Activated CD8-positive, alpha-beta memory T cell treated with anti-CD3 and anti-CD28 coated beads for 4 hours (primary cell): ENCODE data around the gene XPNPEP1.

Experiments
- DNase-seq, 2 donors: peaks; one replicate each; pipeline ENCODE4 v3.0.0-alpha.2; 2020; ENCODE audit warnings: low read depth in 2 of 2

XPNPEP1 gene

DNA sequence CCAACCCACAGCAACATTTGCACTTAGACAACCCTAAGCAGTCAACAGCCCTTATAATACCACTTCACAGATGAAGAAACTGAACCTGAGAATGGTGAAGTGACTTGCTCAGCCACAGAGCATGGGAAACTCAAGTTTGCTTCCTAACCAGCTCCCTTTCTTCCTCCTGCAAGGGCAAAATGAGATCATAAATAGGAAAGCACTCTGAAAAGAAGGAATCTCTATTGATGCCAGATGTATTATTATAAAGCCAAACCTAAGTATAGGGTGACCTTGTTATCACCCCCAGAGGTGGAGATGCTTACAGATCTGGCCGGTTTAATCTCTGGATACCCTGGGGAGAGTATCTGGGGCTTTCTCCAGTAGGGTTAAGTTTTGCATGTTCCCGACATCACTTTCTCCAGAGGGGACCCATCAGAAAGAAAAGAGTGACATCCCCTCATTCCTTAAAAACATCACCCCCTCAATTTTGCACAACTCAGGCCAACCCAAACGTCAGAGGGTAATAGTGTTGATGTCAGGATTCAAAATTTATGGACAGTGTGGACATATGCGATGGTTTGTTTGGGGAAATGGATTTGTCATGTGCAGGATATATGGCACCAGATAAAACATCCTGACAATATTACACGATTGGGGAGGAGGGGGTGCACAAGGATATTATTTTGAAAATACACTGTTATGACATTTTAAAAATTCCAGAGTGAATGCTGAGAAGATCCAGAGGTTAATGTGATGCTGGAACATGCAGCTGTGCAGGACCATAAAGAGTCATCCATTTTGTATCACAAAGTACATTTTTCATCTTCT, 24.0 kb upstream of the XPNPEP1 start:
- DNase-seq = no peak

DNA sequence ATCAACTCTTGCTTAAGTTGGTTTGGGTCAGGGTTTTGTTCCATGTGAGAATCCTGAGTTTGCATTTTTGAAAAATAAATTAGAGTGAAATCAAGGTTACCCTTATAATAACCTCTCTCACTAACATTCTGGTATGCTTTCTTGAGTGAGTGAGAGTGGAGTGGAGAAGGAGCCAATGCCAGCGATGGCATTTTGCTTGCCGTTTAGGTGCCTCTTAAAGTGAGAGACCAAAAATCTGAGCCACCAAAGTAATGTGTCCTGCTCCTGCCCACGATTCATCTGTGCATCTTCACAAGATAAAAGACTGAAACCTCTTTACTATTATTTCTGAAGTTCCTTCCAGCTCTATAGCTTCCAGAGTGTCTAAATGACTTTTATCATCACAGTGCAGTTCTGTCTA, 23.4 kb upstream of the XPNPEP1 start:
- DNase-seq = no peak

DNA sequence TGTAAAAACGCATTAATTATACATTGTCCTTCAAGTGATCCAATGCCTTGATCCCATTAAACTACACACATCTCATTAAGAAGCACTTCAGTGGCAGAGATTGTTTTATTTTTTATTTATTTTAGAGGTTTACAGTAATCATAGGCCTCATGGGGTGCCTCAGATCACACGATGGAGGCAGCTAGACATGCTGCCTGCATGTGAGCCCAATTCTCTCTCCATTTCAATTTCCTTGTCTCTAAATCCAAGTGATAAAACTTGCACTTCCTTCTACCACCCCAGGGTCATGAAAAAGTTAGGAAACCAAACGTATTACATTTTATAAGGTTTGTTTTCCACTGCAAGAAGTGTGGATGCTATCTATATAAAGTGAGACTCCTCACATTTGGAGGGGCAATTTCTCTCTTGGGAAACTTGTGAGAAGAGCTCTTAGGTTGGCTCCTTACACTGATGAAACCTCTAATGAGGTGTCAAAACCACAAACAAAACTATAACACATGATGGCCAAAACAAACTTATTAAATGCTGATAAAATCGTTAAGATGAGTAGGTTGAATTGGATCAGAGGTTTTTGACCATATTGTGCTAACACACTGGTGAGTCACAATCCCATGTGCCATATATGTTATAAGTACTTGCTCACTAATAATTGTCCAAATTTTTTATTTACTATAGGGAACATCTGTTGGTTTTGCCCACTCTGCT, 22.3 kb upstream of the XPNPEP1 start:
- DNase-seq = no peak

DNA sequence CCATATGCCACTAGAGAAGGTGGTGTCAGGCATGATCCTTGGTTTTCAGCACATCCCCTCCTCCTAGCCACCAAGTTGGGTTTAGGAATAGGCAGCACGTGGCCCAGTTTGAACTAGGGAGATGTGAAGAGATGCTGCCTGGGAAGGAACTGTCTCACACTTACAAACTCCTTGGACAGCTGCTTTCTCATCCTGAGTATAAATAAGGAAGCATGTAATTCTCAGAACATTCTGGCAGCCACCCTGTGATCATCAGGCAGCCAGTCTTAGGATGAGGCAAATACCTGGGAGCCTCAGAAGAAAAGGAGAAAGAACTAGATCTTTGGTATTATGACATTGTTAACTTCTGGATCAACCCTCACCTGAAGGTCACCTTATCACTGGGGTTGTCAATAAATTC, 21.3 kb upstream of the XPNPEP1 start:
- DNase-seq = no peak

GRCh38 chr10:109941236-109941862, 18.0 kb upstream of the XPNPEP1 start:
- DNase-seq = no peak

- DNase-seq = no peak
Observed at GRCh38 chr10:109940553-109940952, 17.2 kb upstream of the XPNPEP1 start.

- no peak for DNase-seq
Observed at GRCh38 chr10:109940117-109940516, 16.8 kb upstream of the XPNPEP1 start.

- no peak for DNase-seq
Observed at GRCh38 chr10:109939315-109939961, 16.1 kb upstream of the XPNPEP1 start.

DNA sequence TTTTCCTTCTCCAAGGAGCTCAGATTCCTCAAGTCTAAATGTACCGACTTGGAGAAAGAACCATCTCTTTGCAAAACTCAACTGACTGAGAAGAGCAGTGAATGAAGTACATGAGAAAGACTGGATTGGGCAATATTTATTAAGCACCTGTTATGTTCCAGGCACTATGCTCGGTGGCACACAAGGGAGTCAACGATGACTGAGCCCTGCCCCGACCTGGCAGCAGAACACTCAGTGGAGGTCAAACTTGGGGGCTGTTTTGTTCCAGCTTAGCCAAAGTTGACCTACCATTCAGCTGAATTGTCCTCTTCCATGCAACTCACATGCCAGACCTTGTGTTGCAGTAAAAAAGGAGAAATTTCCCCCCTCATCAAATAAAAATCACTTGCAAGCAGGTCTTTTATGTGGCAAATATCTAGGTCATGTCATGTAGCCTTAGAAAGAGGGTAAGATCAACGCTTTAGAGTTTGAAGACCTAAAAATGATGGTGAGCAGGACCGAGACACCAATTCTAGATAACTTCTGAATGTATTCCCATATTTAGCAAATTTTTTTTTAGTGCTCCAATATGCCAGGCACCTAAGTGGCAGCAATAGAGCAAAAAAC, 14.3 kb upstream of the XPNPEP1 start:
- no peak for DNase-seq

DNA sequence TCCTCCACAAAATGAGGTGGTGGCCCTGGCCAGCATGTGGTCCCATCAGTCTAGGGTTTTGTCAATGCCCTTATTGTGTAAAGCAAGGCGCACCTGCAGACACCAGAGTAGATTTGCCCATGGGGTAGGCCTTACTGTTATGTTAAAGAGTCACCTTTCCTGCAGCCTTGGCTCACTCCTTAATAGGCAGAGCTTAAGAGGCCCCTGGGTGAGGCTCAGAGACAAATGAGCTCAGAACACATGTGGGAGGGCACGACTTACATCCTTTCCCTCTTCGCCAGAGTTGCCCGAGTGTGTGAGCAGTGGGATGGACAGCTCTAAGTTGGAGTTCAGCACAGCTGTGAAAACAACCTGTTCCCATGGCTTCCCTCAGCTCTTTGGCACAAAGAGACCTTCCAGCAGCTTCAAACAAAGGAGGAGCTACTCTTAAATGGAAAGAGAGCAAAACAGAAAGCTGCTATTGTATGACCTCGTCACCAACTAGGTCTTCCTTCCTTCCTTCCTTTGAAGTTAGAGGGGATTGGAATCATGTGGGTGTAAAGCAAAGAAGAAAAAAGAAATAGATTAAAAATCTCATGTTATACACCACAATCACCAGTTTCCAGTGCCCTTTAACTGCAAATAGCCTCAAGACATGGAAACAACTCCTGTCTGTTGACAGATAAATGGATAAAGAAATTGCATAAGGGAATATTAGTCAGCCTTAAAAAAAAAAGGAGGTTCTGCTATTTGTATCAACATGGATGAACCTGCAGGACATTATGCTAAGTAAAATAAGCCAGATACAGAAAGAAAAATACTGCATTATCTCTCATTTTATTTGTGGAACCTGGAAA, 11.9 kb upstream of the XPNPEP1 start:
- DNase-seq = no peak

- no peak for DNase-seq
Observed at GRCh38 chr10:109933984-109934565, 10.8 kb upstream of the XPNPEP1 start.

DNA sequence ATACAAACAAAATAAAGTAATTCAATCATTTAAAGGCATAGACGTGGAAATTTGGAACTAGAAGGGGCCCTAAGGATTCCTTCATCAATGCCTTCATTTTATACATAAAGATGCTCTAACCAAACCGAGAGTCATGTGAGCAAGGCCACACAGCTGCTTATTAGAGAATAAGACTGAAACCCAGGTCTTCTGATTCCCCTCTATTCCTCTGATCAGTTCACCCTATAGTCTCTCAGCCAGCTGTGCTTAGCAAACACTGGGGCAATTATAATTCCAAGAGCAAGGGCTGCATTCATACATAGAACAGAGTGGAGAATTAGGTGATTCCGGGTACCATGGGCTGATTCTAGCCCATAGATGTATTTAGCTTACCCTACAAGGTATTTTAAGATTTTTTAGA, 9.7 kb upstream of the XPNPEP1 start:
- no peak for DNase-seq

DNA sequence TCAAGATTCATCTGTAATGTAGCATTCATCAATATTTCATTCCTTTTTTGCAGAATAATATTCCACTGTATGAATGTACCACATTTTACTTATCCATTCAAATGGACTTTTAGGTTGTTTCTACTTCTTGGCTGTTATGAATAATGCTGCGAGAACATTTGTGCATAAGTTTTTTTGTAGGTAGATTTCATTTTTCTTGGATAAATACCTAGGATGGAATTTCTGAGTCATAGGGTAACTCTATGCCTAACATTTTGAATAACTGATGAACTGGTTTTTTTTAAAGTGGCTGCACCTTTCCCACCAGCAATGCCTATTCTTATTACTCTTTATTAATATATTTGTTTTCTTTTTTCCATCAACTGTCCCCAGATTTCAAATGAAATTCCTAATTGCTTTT, 9.1 kb upstream of the XPNPEP1 start:
- DNase-seq = no peak

- no peak for DNase-seq
Observed at GRCh38 chr10:109931163-109931562, 7.9 kb upstream of the XPNPEP1 start.

GRCh38 chr10:109929501-109930219, 6.3 kb upstream of the XPNPEP1 start:
- no peak for DNase-seq

DNA sequence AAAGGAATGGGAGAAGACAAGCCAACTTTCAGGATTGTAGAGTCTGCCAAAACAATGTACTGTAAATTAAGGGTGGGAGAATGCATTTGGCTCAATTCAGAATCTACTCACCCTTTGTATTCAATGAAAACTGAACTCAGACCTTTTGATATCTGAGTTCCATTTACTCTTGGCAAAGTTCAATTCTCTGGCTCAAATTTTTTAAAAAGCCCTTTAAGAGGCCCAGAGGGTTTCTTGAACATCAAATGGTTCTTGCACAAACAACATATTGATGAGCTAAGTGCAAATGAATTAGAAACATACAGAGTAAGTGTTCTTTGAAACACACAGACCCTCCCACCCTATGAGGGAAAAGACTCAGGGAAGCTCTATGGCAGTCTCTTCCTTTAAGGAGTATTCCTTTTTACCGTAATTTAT, 5.2 kb upstream of the XPNPEP1 start:
- DNase-seq = no peak

- no peak for DNase-seq
Observed at GRCh38 chr10:109926825-109927224, 3.5 kb upstream of the XPNPEP1 start.

GRCh38 chr10:109926061-109926745, 2.9 kb upstream of the XPNPEP1 start:
- no peak for DNase-seq

- DNase-seq = no peak
Observed at GRCh38 chr10:109924967-109925620, 1.8 kb upstream of the XPNPEP1 start.
